ENCODE results near the gene ADCY4.

GRCh38 chr14:24284501-24285035 lies 50.3 kb downstream of the ADCY4 start:
- TF ChIP-seq EP300 (IDR thresholded peaks at IDR 0.05; ENCODE audit: borderline replicate concordance in 1 of 2, control insufficient read depth in 1 of 2, low read depth in 2 of 2, low read length in 2 of 2): no peak
- no peak for TF ChIP-seq EZH2 (IDR thresholded peaks at IDR 0.05; ENCODE audit: borderline replicate concordance, control insufficient read depth, low read depth, low read length)
- no peak for TF ChIP-seq POLR2A (IDR thresholded peaks at IDR 0.05; ENCODE audit: low read depth, low read length)
